NCI-H1417 (cell line): Measurements from ENCODE around the gene BCR.
A peak's percentile ranks its signal among the peaks of the same experiment; 100 is the strongest.

Experiments
- DNase-seq, 3 experiments: peaks; one replicate each; lab custom pipeline; 2025; lab: John Stamatoyannopoulos, UW

Gene BCR

GRCh38 chr22:23151827-23152226 is 28.5 kb upstream of the BCR start:
- DNase-seq, result no peak

- DNase-seq, result no peak
Observed at GRCh38 chr22:23152238-23153114, 27.8 kb upstream of the BCR start.

GRCh38 chr22:23153994-23154393 is 26.3 kb upstream of the BCR start:
- DNase-seq, result no peak

- no peak for DNase-seq
Observed at GRCh38 chr22:23154461-23154860, 25.8 kb upstream of the BCR start.

GRCh38 chr22:23155143-23155542 is 25.2 kb upstream of the BCR start:
- DNase-seq, result no peak

GRCh38 chr22:23155831-23156230 is 24.5 kb upstream of the BCR start:
- DNase-seq, result no peak

GRCh38 chr22:23156286-23156685 is 24.0 kb upstream of the BCR start:
- no peak for DNase-seq

GRCh38 chr22:23157560-23158515 is 22.5 kb upstream of the BCR start:
- no peak for DNase-seq

- DNase-seq, result peak in 2 of 3 experiments; percentile 32 to 55
Observed at GRCh38 chr22:23158516-23159290, 21.6 kb upstream of the BCR start.

- no peak for DNase-seq
Observed at GRCh38 chr22:23159291-23159630, 21.0 kb upstream of the BCR start.

GRCh38 chr22:23161029-23161428 is 19.3 kb upstream of the BCR start:
- DNase-seq, result no peak

GRCh38 chr22:23161574-23161973 is 18.7 kb upstream of the BCR start:
- no peak for DNase-seq

GRCh38 chr22:23163665-23164064 is 16.6 kb upstream of the BCR start:
- DNase-seq, result no peak

- DNase-seq, result no peak
Observed at GRCh38 chr22:23164091-23164490, 16.2 kb upstream of the BCR start.

GRCh38 chr22:23166042-23166831 is 14.1 kb upstream of the BCR start:
- DNase-seq, result no peak

- peak in 2 of 3 experiments; percentile 10 to 54 for DNase-seq
Observed at GRCh38 chr22:23166841-23167616, 13.3 kb upstream of the BCR start.

- DNase-seq, result no peak
Observed at GRCh38 chr22:23168391-23169042, 11.8 kb upstream of the BCR start.

GRCh38 chr22:23169043-23169406 is 11.3 kb upstream of the BCR start:
- no peak for DNase-seq

- no peak for DNase-seq
Observed at GRCh38 chr22:23175817-23176644, 4.3 kb upstream of the BCR start.
